ENCODE measurements around the gene SUN2. TPM values are rescaled to one million over a fixed set of nuclear protein-coding genes. Genes with fewer than 3 reads are reported as not detected.
"Not testable (repeated sequence)": the region's sequence is repeated elsewhere in the genome, so short reads cannot be mapped to it uniquely, and the experiment has no call there.

The SUN2 gene, protein sequence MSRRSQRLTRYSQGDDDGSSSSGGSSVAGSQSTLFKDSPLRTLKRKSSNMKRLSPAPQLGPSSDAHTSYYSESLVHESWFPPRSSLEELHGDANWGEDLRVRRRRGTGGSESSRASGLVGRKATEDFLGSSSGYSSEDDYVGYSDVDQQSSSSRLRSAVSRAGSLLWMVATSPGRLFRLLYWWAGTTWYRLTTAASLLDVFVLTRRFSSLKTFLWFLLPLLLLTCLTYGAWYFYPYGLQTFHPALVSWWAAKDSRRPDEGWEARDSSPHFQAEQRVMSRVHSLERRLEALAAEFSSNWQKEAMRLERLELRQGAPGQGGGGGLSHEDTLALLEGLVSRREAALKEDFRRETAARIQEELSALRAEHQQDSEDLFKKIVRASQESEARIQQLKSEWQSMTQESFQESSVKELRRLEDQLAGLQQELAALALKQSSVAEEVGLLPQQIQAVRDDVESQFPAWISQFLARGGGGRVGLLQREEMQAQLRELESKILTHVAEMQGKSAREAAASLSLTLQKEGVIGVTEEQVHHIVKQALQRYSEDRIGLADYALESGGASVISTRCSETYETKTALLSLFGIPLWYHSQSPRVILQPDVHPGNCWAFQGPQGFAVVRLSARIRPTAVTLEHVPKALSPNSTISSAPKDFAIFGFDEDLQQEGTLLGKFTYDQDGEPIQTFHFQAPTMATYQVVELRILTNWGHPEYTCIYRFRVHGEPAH
- total RNA-seq = 130 TPM
- long read RNA-seq, full-length matches to known transcripts = 3 of 389 reads
- long read RNA-seq, partial matches to known transcripts = 122 of 389 reads
- long read RNA-seq, other reads (novel, unspliced or antisense) = 264 of 389 reads

DNA sequence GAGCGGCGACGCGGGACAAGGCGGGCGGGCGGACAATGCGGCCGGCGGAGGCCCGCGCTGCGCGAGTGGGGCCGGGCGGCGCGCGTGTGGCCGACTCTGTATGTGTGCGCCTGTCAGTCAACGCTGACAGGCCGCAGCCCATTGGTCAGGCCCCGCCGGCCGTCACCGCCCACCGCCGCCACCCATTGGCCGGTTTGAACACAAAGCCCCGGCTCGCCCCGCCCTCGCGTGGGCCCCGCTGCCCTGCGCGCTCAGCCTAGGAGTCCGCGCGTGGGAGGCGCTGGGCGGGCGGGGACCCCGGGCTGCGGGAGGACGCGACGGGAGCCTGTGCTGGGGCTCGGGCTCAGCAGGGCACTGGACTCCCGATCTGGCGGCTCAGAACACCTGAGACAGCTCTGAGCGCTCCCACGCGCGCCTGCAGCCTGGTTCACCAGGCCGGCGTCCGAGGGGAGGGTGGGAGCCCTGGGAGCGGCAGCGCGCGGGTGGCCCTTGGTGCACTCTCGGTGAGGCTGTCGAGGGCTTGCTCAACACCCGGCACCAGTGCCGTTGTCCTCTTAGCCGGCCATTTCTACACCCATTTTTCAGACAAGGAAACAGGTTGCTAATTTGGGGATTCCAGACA lies at the start of gene SUN2:
Gene SUN2, minus strand, starts transcription at position 88 of the 622 bp plus-strand sequence. CDS start 3,370 bp downstream, outside the sequence.
- DNase-seq (ENCODE audit: low spot score) = peak; percentile 98
- intact Hi-C loops (cut with DNase I) = loop anchor here (5.0 kb wide), 1 partner anchor 54 kb away; the partner anchor contains the start of gene JOSD1

DNA sequence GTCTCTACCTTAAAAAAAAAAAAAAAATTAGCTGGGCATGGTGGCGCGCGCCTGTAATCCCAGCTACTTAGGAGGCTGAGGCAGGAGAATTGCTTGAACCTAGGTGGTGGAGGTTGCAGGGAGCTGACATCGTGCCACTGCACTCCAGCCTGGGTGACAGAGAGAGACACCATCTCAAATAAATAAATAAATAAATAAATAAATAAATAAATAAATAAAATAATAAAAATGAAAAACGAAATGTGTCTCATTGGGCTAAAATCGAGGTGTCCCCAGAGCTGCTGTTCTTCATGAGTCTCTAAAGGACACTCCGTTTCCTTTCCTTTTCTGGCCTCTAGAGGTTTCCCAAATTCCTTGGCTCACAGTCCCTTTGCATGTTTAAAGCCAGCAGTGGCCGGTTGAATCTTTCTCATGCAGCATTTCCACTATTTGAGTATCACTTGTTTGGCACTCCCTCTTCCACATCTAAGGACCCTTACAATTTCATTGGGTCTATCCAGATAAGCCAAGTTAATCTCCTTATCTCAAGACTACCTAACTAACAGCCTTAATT lies 49.3 kb upstream of the SUN2 start:
- intact Hi-C loops (cut with DNase I); DNase-seq (ENCODE audit: low spot score): not testable (repeated sequence)

DNA sequence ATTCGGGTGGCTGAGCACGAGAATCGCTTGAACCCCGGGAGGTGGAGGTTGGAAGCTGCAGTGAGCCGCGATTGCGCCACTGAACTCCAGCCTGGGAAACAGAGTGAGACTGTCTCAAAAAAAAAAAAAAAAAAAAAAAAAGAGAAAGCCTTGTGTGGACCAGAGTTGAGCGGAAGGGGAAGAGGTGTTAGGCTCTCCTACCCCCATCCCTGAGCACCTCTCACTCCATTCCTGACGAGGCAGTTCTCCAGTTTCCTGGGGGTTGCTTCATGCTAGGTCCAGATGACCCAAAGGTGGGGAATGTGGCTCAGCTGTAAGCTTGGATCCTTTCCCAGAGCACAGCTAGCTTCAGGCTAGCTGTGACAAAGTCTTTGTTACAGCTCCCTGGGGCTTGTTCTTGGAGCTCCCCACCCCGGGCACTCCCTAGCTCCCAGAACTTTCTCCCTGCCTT lies 46.9 kb upstream of the SUN2 start:
- DNase-seq (ENCODE audit: low spot score) = no peak
- intact Hi-C loops (cut with DNase I) = no loop called here

DNA sequence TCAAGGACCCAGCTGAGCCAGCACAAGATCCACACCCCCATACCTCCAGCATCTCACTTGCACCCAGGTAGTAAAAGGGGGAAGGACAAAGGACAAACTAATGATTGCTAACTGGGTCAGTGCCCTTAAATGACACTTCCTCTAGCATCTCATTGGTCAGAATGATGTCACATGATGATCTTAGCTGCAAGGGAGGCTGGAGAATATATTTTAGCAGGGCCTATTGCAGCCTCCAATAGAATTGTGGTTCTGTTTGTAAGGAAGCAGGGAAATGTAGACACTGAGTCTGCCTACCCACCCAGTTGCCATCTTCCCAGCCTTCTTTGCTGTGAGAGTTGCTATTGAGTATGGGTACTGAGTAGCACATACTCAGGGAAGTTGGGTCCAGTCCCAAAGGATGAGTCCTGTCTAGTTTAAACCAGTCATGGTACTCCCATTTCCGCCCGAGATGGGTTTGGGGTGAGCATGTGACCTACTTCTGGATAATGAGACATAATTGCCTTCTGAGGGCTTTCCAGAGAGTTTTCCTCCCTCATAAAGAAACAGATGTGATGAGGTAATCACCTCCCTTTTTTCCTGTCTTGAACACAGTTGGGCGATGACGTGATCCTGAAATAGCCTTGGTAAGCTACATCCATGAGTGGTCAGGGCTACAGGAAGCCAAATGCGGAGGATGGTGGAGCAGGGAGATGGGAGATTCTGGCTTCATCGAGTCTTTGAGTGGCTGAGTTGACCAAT lies 43.6 kb upstream of the SUN2 start:
- intact Hi-C loops (cut with DNase I) = loop anchor here (2.0 kb wide), 1 partner anchor 23 kb away; no protein-coding TSS in a partner anchor
- DNase-seq (ENCODE audit: low spot score) = no peak

DNA sequence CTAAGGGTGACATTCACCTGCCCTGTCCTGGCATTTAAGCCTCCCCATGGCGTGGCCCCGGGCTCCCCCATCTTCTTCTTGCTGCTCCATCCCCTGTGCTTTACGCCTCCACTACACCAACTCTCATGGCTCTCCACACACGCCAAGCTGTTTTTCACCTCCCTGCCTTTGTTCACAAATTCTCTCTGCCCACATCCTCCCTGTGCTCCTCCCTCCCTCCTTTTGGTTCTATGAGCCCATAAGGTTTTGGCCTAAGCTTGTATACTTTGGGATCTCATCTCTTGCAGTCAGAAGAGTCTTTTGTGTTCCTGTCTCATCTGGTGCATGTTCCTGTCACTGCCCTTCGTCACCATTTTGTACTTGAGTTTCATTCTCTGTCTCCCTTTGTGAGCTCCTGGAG lies 42.7 kb upstream of the SUN2 start:
- intact Hi-C loops (cut with DNase I) = no loop called here
- no peak for DNase-seq (ENCODE audit: low spot score)

DNA sequence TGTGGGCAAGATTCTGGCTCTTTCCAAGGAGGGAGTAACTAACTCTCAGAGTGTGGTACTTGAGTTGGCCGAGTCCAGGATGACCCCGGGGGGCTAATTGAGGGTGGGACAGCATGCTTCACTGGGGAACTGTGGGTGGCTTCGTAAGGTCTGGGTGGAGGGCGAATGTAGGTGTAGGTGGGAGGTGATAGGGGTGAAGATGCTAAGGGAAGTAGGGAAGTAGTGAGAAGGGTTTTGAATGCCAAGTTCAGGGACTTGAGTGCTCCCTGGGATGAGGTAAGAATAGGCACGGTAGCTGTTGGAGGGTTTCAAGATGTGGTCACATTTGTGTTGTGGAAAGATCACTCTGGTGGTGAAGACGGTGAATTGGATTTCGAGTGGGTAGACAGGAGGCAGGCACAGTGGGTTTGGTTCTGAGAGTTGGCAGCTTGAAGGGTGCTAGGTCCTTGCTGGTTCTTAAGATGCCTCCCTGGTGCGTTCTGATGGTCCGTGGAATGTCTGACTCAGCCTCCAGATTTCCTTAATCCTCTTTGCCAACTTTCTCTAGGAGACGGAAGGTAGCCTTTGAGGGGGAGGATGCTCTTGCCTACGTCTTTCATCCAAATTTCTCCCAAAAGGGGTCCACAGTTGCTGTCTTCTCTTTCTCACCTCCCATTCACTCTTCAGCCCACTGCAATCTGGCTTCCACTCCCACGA lies 40.6 kb upstream of the SUN2 start:
- intact Hi-C loops (cut with DNase I) = no loop called here

DNA sequence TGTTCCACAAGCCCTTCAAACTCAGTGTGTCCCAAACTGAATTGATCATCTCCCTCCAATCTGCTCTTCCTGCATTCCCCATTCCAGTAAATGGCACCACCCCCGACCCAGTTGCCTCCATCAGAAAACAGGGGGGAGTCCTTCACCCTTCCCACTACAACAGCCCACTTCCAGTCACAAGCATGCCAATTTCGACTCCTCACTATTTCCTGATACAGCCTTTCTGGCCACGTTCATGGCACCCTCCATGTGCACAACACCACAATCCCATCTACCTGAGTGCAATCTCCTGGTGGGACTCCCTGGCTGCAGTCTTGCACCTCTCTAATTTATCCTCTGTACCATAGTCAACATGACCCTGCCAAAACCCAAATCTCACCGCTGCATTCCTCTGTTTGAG lies 39.8 kb upstream of the SUN2 start:
- intact Hi-C loops (cut with DNase I) = no loop called here
- DNase-seq (ENCODE audit: low spot score) = no peak

More for the DNA sequence above, 40.6 kb upstream of the SUN2 start:
- DNase-seq (ENCODE audit: low spot score) = no peak

DNA sequence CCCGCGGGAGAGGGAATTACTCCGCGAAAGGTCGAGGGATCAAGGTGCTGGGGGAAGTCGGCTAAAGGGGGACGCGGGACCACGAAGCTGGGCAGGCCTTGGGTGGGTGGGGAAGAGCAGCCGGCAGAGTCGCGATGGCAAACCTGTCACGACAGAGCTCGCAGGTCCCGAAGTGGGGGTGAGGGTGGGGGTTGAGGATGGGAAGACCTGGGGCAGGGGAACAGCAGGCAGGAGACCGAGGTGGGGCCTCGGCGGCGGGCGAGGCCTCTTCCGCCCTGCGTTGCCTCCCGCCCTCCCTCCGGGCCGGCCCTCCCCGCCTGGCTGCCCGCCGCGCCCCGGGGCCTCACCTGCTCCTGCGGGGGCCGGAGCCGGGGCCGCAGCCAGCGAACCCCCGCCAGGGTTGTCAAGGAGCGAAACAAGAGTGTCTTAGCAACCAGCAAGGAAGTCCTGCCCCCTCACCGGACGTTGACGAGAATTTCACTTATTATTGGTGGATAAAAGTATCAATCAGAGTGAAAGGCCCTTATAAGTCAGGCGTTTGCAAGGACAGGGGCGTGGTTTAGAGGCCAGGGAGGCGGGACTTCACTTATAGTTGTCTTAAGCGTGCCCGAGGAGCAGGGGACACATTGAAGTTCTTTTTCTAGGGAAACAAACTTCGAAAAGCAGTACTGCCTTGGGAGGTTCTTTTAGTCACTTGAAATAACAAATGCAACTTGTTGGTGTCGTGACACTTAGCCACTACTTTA lies 38.1 kb upstream of the SUN2 start, which contains the start of gene DNAL4:
Gene DNAL4, minus strand, starts transcription at position 423 of the 746 bp plus-strand sequence. CDS start 11,412 bp downstream, outside the sequence.
- DNase-seq (ENCODE audit: low spot score) = peak; percentile 95
- intact Hi-C loops (cut with DNase I) = no loop called here

DNA sequence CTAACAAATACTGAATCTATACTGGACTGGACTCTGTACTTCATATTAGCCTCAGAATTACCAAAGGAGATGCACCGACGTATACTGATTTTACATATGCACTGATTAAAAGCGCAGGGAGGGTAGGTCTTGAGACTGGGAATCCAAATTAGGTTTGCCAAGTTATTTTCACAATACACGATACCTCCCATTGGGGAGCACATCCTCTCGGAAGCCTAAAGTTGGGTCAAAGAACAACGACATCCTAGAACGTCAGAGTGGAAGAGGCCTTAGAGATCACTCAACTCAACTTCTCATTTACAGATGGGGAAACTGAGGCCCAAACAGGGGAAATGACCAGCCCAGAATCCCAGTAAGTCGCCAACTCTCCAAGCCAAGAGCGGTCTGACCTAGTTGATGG lies 37.5 kb upstream of the SUN2 start:
- intact Hi-C loops (cut with DNase I) = no loop called here
- DNase-seq (ENCODE audit: low spot score) = no peak

DNA sequence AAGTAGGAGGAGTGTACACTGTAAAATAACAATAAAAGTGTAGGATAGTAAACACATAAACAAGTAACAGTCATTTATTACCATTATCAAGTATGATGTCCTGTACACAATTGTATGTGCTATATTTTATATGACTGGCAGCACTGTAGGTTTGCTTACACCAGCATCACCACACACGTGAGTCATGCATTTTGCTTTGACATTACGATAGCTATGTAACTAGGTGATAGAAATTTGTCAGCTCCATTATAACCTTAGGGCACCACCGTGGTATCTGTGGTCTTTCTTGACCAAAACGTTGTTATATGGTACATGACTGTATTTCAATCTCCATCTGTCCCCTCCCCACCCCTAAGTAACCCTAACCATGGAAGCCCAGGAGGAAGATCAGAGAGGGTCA lies 37.0 kb upstream of the SUN2 start:
- DNase-seq (ENCODE audit: low spot score) = no peak
- intact Hi-C loops (cut with DNase I) = no loop called here

DNA sequence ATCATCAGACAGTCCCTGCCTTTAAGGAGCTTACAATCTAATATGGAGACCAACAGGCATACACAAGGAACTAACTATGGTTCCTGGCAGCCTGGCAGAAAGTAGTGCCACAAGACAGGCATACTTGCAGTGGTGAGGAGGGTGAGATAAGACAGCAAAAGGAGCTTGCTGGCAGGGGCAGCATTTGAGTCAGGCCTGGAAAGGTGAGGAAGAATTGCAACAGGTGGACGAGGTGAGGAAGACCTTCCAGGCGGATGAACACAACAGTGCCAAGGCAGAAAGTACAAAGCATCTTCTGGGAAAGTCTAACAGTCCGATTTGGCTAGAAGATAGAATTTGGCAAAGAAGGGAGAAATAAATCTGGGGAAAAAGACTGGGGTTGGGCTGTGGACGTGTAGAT lies 33.8 kb upstream of the SUN2 start:
- no peak for DNase-seq (ENCODE audit: low spot score)
- intact Hi-C loops (cut with DNase I) = loop anchor here (10.0 kb wide), 1 partner anchor 135 kb away; no protein-coding TSS in a partner anchor

DNA sequence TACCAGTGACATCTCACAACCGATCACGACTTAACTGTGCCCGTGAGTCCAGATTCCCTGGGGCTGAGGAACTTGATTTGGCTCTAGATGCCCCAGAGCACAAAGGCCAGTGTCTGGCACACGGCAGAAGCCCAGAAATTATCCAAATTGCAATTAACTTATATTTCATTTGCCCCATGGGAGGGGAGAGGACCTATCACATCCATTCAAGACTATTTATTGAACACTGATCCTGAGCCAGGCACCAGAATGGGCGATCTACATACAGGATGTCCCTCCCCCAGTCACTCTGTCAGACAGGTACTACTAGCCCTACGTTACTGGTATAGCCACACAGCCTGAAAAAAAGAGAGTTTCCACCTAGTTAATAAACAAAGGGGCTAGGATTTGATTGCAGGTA lies 33.0 kb upstream of the SUN2 start:
- no peak for DNase-seq (ENCODE audit: low spot score)
- intact Hi-C loops (cut with DNase I) = loop anchor here (10.0 kb wide), 1 partner anchor 136 kb away; no protein-coding TSS in a partner anchor

DNA sequence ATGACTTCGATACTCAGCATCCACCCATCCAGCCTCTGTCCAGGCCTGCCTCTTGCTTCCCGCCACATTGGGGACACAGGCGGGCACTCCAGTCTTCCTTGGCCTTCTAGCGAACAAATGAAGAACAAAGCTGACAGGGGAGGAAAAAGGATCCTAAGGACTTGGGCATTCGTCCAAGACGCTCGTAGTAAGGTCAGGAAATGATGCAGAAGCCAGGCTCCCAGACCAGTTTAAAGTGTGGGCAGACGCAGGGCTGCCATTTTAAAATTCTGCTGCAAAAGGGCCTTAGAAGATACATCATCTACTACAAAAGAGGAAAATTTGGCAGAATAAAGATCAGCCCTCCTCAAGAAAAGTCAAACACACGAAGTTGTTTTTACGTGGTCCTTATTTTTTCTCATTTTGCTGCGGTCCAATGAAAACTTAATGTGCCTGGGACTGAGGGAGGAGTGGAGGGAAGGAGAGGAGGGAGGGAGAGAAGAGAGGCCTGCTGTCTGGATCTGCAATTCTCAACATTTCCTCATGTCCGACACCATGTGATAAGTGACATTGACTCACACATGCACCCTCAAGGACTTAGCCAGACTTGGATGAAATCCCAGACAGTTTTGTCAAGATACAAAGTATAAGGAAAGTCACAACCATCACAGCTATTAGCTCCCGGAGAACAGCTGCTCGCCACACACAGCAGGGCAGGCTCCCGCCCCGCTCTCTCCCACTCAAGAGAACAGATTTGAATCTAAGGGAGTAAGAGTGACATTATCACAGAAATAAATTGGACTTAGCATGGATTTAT lies 32.4 kb upstream of the SUN2 start:
- intact Hi-C loops (cut with DNase I) = loop anchor here (10.0 kb wide), 1 partner anchor 137 kb away; no protein-coding TSS in a partner anchor
- no peak for DNase-seq (ENCODE audit: low spot score)

DNA sequence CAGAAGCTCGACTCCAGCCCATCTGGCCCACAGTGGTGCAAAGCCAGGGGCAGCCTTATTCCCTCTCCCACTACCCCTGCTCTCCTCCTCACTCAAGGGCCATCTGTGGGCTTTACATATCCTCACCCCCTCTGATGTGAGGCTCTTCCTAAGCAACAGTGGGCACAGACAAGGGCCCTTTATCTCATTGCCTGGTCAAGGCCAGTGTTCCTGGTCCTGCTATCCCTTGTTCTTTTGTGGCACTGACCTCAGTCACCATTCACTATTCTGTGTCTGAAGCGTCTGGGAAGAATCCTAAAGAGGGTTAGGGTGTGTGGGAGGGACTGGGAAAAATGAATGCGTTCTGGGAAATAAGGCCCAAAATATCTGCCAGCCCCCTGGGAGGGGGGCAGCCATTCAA lies 30.8 kb upstream of the SUN2 start:
- intact Hi-C loops (cut with DNase I) = loop anchor here (10.0 kb wide), 1 partner anchor 138 kb away; no protein-coding TSS in a partner anchor
- DNase-seq (ENCODE audit: low spot score) = no peak

DNA sequence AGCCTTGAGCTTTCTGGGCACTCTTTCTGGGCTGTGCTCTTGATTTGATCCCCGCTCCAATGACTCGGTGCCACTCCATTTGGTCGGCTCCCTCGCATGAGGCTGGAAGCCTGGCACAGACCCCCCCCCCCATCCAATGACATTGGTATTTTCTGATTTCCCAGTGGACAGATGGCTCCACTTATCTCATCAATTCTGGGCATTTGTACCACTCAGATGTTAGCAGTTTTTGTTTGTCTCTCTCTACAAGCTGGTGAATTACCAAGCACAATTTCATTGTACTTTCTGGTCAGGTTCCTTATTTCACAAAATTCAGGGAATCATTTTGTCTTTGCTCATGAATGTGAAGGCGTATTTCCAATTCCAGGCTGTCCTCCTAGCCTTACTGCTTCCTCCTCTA lies 29.1 kb upstream of the SUN2 start:
- DNase-seq (ENCODE audit: low spot score) = no peak
- intact Hi-C loops (cut with DNase I) = loop anchor here (10.0 kb wide), 1 partner anchor 140 kb away; no protein-coding TSS in a partner anchor

DNA sequence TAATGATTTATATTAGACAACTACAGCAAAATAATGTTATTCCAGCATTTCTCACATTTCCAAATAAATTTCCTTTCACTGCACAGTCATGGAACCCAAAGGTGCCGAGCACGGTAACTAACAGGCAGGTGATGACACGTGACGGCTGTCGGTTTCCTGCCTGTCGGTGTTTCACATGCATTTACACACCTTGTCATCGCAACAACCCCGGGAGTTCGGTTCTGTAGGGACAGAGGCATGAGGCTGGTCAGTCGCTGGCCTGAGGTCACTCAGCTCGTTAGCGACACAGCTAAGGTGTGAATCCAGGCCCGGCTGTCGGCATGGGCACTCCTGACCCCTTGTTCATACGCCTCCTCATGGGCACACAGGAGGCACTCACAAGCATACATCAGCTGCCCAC lies 28.2 kb upstream of the SUN2 start:
- intact Hi-C loops (cut with DNase I) = loop anchor here (10.0 kb wide), 1 partner anchor 141 kb away; no protein-coding TSS in a partner anchor

More for the DNA sequence above, 28.2 kb upstream of the SUN2 start:
- DNase-seq (ENCODE audit: low spot score) = no peak
